ENCODE measurements around the gene RYR3.

RYR3 gene

GRCh38 chr15:33851079-33851478 is 540.3 kb downstream of the RYR3 start:
- DNase-seq (ENCODE audit: low read depth) = no peak
- H3K4me3 ChIP-seq (ENCODE audit: control insufficient read depth, low read depth, low read length) = no peak overlapping the region
- TF ChIP-seq, protein P1, sequence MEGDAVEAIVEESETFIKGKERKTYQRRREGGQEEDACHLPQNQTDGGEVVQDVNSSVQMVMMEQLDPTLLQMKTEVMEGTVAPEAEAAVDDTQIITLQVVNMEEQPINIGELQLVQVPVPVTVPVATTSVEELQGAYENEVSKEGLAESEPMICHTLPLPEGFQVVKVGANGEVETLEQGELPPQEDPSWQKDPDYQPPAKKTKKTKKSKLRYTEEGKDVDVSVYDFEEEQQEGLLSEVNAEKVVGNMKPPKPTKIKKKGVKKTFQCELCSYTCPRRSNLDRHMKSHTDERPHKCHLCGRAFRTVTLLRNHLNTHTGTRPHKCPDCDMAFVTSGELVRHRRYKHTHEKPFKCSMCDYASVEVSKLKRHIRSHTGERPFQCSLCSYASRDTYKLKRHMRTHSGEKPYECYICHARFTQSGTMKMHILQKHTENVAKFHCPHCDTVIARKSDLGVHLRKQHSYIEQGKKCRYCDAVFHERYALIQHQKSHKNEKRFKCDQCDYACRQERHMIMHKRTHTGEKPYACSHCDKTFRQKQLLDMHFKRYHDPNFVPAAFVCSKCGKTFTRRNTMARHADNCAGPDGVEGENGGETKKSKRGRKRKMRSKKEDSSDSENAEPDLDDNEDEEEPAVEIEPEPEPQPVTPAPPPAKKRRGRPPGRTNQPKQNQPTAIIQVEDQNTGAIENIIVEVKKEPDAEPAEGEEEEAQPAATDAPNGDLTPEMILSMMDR (IDR thresholded peaks at IDR 0.05; ENCODE audit: control insufficient read depth, insufficient read depth, low read depth, low read length, missing control alignments) = no peak

- no peak for DNase-seq (ENCODE audit: low read depth)
- no peak overlapping the region for H3K4me3 ChIP-seq (ENCODE audit: control insufficient read depth, low read depth, low read length)
- TF ChIP-seq, protein P1 (IDR thresholded peaks at IDR 0.05; ENCODE audit: control insufficient read depth, insufficient read depth, low read depth, low read length, missing control alignments) = no peak
These were observed 541.3 kb downstream of the RYR3 start for GRCh38 chr15:33852094-33852493.

DNA sequence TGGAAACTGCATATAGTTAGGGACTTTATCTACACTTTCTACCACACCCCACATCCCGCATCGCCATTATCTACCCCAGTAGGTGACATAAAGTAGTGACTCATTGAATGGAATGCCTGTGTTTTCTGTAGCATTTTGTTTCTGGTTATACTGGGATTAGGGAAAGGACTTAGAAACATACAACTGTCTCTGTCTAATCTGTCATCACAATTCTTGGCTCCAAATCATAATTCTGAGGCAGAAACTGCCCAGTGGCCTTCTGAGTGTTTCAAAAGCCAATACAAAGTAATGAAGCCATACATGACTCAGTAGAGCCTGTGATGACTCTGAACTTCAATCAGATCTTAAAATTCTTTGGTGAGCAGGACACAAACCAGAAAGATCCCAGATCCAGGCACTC is 541.8 kb downstream of the RYR3 start:
- TF ChIP-seq, protein P1 (IDR thresholded peaks at IDR 0.05; ENCODE audit: control insufficient read depth, insufficient read depth, low read depth, low read length, missing control alignments) = no peak
- DNase-seq (ENCODE audit: low read depth) = peak; percentile 14
- no peak overlapping the region for H3K4me3 ChIP-seq (ENCODE audit: control insufficient read depth, low read depth, low read length)

DNA sequence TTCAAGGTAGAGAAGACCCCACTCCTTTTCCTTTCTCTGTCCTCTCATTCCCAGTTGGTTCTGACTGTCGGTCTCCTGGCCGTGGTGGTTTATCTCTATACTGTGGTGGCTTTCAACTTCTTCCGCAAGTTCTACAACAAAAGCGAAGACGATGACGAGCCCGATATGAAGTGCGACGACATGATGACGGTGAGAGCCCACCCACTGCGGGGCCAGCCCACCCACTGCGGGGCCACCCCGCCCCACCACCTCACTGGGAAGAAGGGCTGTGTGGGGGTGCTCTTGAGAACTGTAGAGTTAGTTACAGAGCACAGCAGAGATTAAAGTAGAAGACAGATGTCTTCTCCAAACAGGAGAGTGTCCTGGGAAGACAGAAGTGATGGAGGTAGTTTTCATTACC is 547.0 kb downstream of the RYR3 start:
- no peak overlapping the region for H3K4me3 ChIP-seq (ENCODE audit: control insufficient read depth, low read depth, low read length)
- TF ChIP-seq, protein P1 (IDR thresholded peaks at IDR 0.05; ENCODE audit: control insufficient read depth, insufficient read depth, low read depth, low read length, missing control alignments) = no peak
- no peak for DNase-seq (ENCODE audit: low read depth)

DNA sequence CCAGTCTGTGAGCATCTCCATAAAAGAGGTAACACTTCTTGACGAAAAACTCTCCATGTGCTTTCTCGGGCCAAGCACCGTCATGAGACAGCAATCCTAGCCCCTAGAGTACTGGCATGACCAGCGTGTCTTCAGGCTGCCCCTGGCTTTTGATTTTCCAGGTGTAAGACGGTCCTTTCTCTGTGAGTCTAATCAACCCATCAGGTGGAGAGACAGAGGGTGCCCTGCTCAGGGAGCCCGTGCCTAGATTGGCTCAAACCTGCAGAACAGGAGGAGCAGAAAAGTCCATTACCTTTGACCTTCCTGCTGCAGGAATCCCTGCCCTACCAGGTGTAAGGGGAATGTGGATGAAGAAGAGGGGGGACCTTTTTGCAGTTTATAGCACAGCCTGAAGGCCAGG is 548.1 kb downstream of the RYR3 start:
- no peak for DNase-seq (ENCODE audit: low read depth)
- TF ChIP-seq, protein P1 (IDR thresholded peaks at IDR 0.05; ENCODE audit: control insufficient read depth, insufficient read depth, low read depth, low read length, missing control alignments) = no peak
- H3K4me3 ChIP-seq (ENCODE audit: control insufficient read depth, low read depth, low read length) = no peak overlapping the region

DNA sequence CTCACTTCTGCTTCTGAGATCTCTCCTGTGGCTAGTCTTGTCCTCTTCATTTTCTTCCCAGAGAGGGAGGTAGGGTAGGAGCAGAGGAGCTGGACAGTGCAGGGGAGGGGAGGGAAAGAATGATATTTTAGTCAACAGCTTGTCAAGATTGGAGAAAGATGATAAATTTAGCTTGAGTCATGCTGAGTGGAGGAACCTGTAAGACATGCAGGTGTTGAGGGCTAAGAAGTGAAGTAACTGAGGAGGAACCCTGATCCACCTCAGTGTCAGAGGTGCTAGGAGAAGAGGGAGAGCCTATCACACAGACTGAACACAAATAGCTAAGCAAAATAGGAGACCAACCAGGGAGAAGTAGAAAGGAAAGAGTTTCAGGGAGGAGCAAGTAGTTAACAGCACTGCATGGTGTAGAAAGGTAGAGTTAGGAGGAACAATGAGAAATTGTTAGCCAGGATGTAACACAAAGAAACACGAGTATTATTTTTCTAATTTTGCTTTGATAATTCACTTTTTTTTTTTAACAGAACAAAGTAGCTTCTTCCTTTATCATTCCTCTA is 549.3 kb downstream of the RYR3 start:
- TF ChIP-seq, protein P1 (IDR thresholded peaks at IDR 0.05; ENCODE audit: control insufficient read depth, insufficient read depth, low read depth, low read length, missing control alignments) = no peak
- DNase-seq (ENCODE audit: low read depth) = no peak
- no peak overlapping the region for H3K4me3 ChIP-seq (ENCODE audit: control insufficient read depth, low read depth, low read length)

DNA sequence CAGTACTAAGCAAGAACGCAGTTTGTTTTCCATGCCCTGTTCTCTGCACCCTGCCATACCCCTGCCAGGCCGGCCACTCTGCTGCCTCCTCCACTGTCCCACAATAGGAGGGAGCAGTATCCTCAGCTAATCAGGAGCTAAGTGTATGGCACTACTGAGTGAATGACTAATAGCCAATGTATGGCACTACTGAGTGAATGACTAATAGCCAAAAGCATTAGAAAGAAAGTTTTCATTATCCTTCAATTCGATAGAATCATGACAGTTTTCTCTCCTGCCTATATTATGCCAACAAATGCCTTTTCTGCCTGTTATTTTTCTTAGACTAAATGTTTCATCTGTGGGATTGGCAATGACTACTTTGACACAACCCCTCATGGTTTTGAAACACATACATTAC is 550.0 kb downstream of the RYR3 start:
- no peak overlapping the region for H3K4me3 ChIP-seq (ENCODE audit: control insufficient read depth, low read depth, low read length)
- no peak for DNase-seq (ENCODE audit: low read depth)
- TF ChIP-seq, protein P1 (IDR thresholded peaks at IDR 0.05; ENCODE audit: control insufficient read depth, insufficient read depth, low read depth, low read length, missing control alignments) = no peak

Data from AG09309 (cell line).